GM12874 (cell line): ENCODE results near the gene ARHGAP15.
A peak's percentile ranks its signal among the peaks of the same experiment; 100 is the strongest.

Experiments
- CTCF ChIP-seq: IDR thresholded peaks from 2 replicates; pipeline ENCODE4 v1.5.1; 2011; ENCODE audit warnings: low read depth, mild to moderate bottlenecking, control low read depth, low read length, moderate library complexity; ENCODE audit not compliant: insufficient read depth

ARHGAP15 gene

GRCh38 chr2:143682436-143683055 is 553.3 kb downstream of the ARHGAP15 start:
- TF ChIP-seq CTCF, result no peak

- TF ChIP-seq CTCF, result no peak
These were observed 554.8 kb downstream of the ARHGAP15 start for GRCh38 chr2:143683977-143684376.

GRCh38 chr2:143684551-143685320 is 555.5 kb downstream of the ARHGAP15 start:
- no peak for TF ChIP-seq CTCF

GRCh38 chr2:143685421-143686078 is 556.3 kb downstream of the ARHGAP15 start:
- TF ChIP-seq CTCF, result no peak

- TF ChIP-seq CTCF, result peak; percentile 50
These were observed 557.5 kb downstream of the ARHGAP15 start for GRCh38 chr2:143686585-143687164.

- no peak for TF ChIP-seq CTCF
These were observed 559.0 kb downstream of the ARHGAP15 start for GRCh38 chr2:143688248-143688647.

GRCh38 chr2:143688815-143689214 is 559.6 kb downstream of the ARHGAP15 start:
- TF ChIP-seq CTCF, result no peak
